ENCODE measurements around the gene OTX1.

Gene OTX1

DNA sequence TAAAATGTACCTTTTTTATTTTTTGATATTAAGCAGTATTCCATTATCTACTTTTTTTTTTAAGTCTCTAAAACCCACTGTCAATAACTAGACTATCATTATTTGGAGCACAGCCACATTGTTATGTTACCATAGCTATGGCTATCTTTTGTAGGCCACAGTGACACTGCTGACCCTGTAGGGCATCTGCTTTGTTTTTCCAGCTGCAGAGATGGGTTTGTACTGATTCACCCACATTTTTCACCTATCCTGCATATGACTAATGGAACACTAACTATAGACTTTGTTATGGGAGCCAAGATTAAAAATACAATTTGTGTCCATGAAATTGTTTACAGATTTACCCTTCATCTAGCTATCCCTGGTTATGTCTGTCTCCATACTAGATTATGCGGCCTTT, 21.6 kb upstream of the OTX1 start:
- H3K27me3 ChIP-seq (ENCODE audit: insufficient read depth, low read length, poor library complexity, severe bottlenecking), result no peaks in the 10 kb centered on the region
- H3F3A ChIP-seq (ENCODE audit: low read depth), result no peaks in the 10 kb centered on the region
- H3K4me1 ChIP-seq (ENCODE audit: insufficient read depth, low read length, poor library complexity, severe bottlenecking), result no peaks in the 10 kb centered on the region
- H3K9ac ChIP-seq (ENCODE audit: low read depth, low read length, poor library complexity, severe bottlenecking), result no peak overlapping the region
- H3K79me2 ChIP-seq (ENCODE audit: insufficient read depth, low read length), result no peaks in the 10 kb centered on the region
- H3K9me3 ChIP-seq (ENCODE audit: insufficient read depth, low read depth, low read length), result no peaks in the 10 kb centered on the region
- no peak for TF ChIP-seq EZH2phosphoT487 (IDR thresholded peaks at IDR 0.05; ENCODE audit: borderline replicate concordance)
- TF ChIP-seq, protein P1, sequence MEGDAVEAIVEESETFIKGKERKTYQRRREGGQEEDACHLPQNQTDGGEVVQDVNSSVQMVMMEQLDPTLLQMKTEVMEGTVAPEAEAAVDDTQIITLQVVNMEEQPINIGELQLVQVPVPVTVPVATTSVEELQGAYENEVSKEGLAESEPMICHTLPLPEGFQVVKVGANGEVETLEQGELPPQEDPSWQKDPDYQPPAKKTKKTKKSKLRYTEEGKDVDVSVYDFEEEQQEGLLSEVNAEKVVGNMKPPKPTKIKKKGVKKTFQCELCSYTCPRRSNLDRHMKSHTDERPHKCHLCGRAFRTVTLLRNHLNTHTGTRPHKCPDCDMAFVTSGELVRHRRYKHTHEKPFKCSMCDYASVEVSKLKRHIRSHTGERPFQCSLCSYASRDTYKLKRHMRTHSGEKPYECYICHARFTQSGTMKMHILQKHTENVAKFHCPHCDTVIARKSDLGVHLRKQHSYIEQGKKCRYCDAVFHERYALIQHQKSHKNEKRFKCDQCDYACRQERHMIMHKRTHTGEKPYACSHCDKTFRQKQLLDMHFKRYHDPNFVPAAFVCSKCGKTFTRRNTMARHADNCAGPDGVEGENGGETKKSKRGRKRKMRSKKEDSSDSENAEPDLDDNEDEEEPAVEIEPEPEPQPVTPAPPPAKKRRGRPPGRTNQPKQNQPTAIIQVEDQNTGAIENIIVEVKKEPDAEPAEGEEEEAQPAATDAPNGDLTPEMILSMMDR (conservative IDR thresholded peaks at IDR 0.05; ENCODE audit: low read length), result no peak
- no peaks in the 10 kb centered on the region for H3K9me2 ChIP-seq (replicated peaks; ENCODE audit: low read depth, low read length)
- H4K20me1 ChIP-seq (ENCODE audit: insufficient read depth, low read length, poor library complexity, severe bottlenecking), result no peaks in the 10 kb centered on the region
- no peak overlapping the region for H2AFZ ChIP-seq (ENCODE audit: low read length)
- H3K4me2 ChIP-seq (ENCODE audit: low read depth, low read length, poor library complexity, severe bottlenecking), result no peak overlapping the region
- no peak overlapping the region for H3K4me3 ChIP-seq (ENCODE audit: low read length, poor library complexity, severe bottlenecking)
- H3K36me3 ChIP-seq (ENCODE audit: insufficient read depth, low read length), result no peaks in the 10 kb centered on the region

DNA sequence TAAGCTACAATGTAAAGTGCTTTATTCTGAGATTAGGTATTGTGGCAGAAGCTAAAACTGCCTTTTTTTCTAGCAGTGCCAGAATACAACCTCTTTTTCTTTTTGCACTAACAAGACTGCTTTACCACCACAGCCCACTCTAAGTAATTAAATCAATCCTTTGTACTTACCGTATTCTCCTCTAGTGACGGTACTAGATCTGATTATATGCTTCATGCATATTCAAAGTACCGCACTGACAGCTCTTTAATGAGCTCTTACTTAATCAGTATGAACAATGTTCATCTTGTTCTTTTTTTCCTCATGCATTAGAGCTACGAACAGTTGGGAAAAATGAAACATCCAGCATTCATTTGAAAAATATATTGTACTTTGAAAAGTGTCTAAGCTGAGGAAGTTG, 16.1 kb upstream of the OTX1 start:
- no peak overlapping the region for H3K4me3 ChIP-seq (ENCODE audit: low read length, poor library complexity, severe bottlenecking)
- no peaks in the 10 kb centered on the region for H3K4me1 ChIP-seq (ENCODE audit: insufficient read depth, low read length, poor library complexity, severe bottlenecking)
- no peaks in the 10 kb centered on the region for H3K36me3 ChIP-seq (ENCODE audit: insufficient read depth, low read length)
- H3K9me3 ChIP-seq (ENCODE audit: insufficient read depth, low read depth, low read length), result no peaks in the 10 kb centered on the region
- no peak overlapping the region for H3K9ac ChIP-seq (ENCODE audit: low read depth, low read length, poor library complexity, severe bottlenecking)
- no peaks in the 10 kb centered on the region for H3F3A ChIP-seq (ENCODE audit: low read depth)
- H3K27me3 ChIP-seq (ENCODE audit: insufficient read depth, low read length, poor library complexity, severe bottlenecking), result no peaks in the 10 kb centered on the region
- no peaks in the 10 kb centered on the region for H3K9me2 ChIP-seq (replicated peaks; ENCODE audit: low read depth, low read length)
- no peaks in the 10 kb centered on the region for H3K79me2 ChIP-seq (ENCODE audit: insufficient read depth, low read length)
- H2AFZ ChIP-seq (ENCODE audit: low read length), result no peak overlapping the region
- TF ChIP-seq, protein P1 (conservative IDR thresholded peaks at IDR 0.05; ENCODE audit: low read length), result no peak
- TF ChIP-seq EZH2phosphoT487 (IDR thresholded peaks at IDR 0.05; ENCODE audit: borderline replicate concordance), result no peak
- H4K20me1 ChIP-seq (ENCODE audit: insufficient read depth, low read length, poor library complexity, severe bottlenecking), result no peaks in the 10 kb centered on the region
- H3K4me2 ChIP-seq (ENCODE audit: low read depth, low read length, poor library complexity, severe bottlenecking), result no peak overlapping the region

DNA sequence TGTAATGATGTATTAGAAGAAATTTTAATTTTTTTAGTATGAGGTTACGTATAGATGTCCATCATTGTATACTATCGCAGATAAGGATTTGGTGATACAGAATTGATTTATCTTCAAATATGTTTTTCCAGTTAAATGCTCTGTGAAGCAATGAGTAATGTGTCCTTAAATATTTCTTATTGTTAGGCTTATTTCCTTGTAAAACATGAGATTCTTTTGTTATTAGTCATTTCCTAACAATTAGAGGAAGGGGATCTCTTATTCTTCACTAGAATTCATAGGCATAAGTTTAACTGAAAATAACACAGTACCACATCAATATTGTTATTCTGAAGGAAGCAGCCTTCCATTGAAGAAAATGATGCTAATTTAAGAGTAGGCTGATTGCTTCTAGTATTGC, 15.5 kb upstream of the OTX1 start:
- H3K36me3 ChIP-seq (ENCODE audit: insufficient read depth, low read length), result no peaks in the 10 kb centered on the region
- no peak overlapping the region for H3K4me2 ChIP-seq (ENCODE audit: low read depth, low read length, poor library complexity, severe bottlenecking)
- no peaks in the 10 kb centered on the region for H4K20me1 ChIP-seq (ENCODE audit: insufficient read depth, low read length, poor library complexity, severe bottlenecking)
- no peaks in the 10 kb centered on the region for H3K27me3 ChIP-seq (ENCODE audit: insufficient read depth, low read length, poor library complexity, severe bottlenecking)
- no peak overlapping the region for H3K9ac ChIP-seq (ENCODE audit: low read depth, low read length, poor library complexity, severe bottlenecking)
- no peaks in the 10 kb centered on the region for H3K4me1 ChIP-seq (ENCODE audit: insufficient read depth, low read length, poor library complexity, severe bottlenecking)
- no peaks in the 10 kb centered on the region for H3K9me3 ChIP-seq (ENCODE audit: insufficient read depth, low read depth, low read length)
- no peak overlapping the region for H3K4me3 ChIP-seq (ENCODE audit: low read length, poor library complexity, severe bottlenecking)
- H3K79me2 ChIP-seq (ENCODE audit: insufficient read depth, low read length), result no peaks in the 10 kb centered on the region
- H3K9me2 ChIP-seq (replicated peaks; ENCODE audit: low read depth, low read length), result no peaks in the 10 kb centered on the region
- H2AFZ ChIP-seq (ENCODE audit: low read length), result no peak overlapping the region
- TF ChIP-seq, protein P1 (conservative IDR thresholded peaks at IDR 0.05; ENCODE audit: low read length), result no peak
- no peak for TF ChIP-seq EZH2phosphoT487 (IDR thresholded peaks at IDR 0.05; ENCODE audit: borderline replicate concordance)
- H3F3A ChIP-seq (ENCODE audit: low read depth), result no peaks in the 10 kb centered on the region

Data from Loucy (cell line).